Activated B cell treated with CpG ODN at 0.5 μM for 24 hours (primary cell): ENCODE data around the gene BAZ1B. TPM values are rescaled to one million over a fixed set of nuclear protein-coding genes. Genes with fewer than 3 reads are reported as not detected.

ENCODE experiments used
- ATAC-seq: fragments of 200-7000 bp; cut with Tn5 transposase; one replicate; pipeline ENCODE4 v1.10.0; 2021; ENCODE audit warnings: low read depth, mild to moderate bottlenecking, moderate library complexity
- CTCF ChIA-PET: fragments of 350-600 bp; sonication (Branson Sonifier 250); formaldehyde crosslinking; loops from one replicate; lab custom pipeline; 2021; ENCODE audit warnings: antibody characterized with exemption; lab: Charles Lee
- POLR2A ChIA-PET: fragments of 350-600 bp; sonication (Branson Sonifier 250); formaldehyde crosslinking; loops from one replicate; lab custom pipeline; 2021; ENCODE audit warnings: antibody characterized with exemption; lab: Charles Lee
- DNase-seq: peaks from one replicate; pipeline ENCODE4 v3.0.0; 2022
- H3K27ac Mint-ChIP-seq: one replicate; pipeline ENCODE4 v1.8.0; 2020; ENCODE audit warnings: mixed read lengths
- H3K27me3 Mint-ChIP-seq: one replicate; pipeline ENCODE4 v1.8.0; 2021; ENCODE audit warnings: mixed read lengths
- H3K36me3 Mint-ChIP-seq: one replicate; pipeline ENCODE4 v1.8.0; 2021; ENCODE audit warnings: low read depth, mixed read lengths
- H3K4me1 Mint-ChIP-seq: one replicate; pipeline ENCODE4 v1.8.0; 2021; ENCODE audit warnings: mixed read lengths
- H3K4me3 Mint-ChIP-seq: one replicate; pipeline ENCODE4 v1.8.0; 2020; ENCODE audit warnings: mild to moderate bottlenecking, mixed read lengths
- H3K9me3 Mint-ChIP-seq: one replicate; pipeline ENCODE4 v1.8.0; 2020; ENCODE audit warnings: mixed read lengths
- CTCF ChIP-seq: fragments of 200-600 bp; IDR thresholded peaks from one replicate; pipeline ENCODE4 v1.8.0; 2022; ENCODE audit warnings: antibody characterized with exemption, mild to moderate bottlenecking
- intact Hi-C: fragments of 100-400 bp; cut with micrococcal nuclease; formaldehyde crosslinking; loops from one replicate; pipeline ENCODE4 v1.15.1; 2024
- total RNA-seq: library from RNA; stranded (reverse); gene quantifications from 2 replicates; pipeline ENCODE4 v1.2.3, GENCODE V29; 2022

Gene BAZ1B
- total RNA-seq, 1 donor from 2014 or later = 59.1 TPM

- Mint-ChIP-seq H3K4me1 (no peaks in the 10 kb centered on the region), H3K4me3 (no peak overlapping the region), H3K9me3 (no peaks in the 10 kb centered on the region), H3K27me3 (no peaks in the 10 kb centered on the region), H3K27ac (no peak overlapping the region), H3K36me3 (peaks cover 81% of the 10 kb centered on the region)
- TF ChIP-seq CTCF = no peak
- ChIA-PET POLR2A (no interaction called here), CTCF (interaction anchor here (3.2 kb wide), 1 partner anchor 129 kb away, joined by 14 read pairs; no protein-coding TSS in a partner anchor)
- DNase-seq = no peak
- intact Hi-C loops = loop anchor here (5.0 kb wide), 2 partner anchors 526 to 626 kb away; partner anchors contain the start of genes POM121 and TYW1B
- no peak for ATAC-seq
Measured at GRCh38 chr7:73452999-73453635, 69.0 kb downstream of the BAZ1B start.

- H3K27ac Mint-ChIP-seq = no peak overlapping the region
- TF ChIP-seq CTCF = peak; percentile 96
- ChIA-PET POLR2A (no interaction called here), CTCF (interaction anchor here (0.6 to 3.2 kb wide), 9 partner anchors 11 to 625 kb away, joined by 3 to 15 read pairs (median 5); partner anchors contain the start of gene TYW1B)
- ATAC-seq (peak; percentile 93), DNase-seq (no peak)
- no peaks in the 10 kb centered on the region for H3K27me3 Mint-ChIP-seq
- H3K4me3 Mint-ChIP-seq = no peak overlapping the region
- intact Hi-C loops = loop anchor here (1.0 to 5.0 kb wide), 3 partner anchors 128 to 625 kb away; partner anchors contain the start of genes POM121 and TYW1B
- no peaks in the 10 kb centered on the region for H3K4me1 Mint-ChIP-seq
- peaks cover 81% of the 10 kb centered on the region for H3K36me3 Mint-ChIP-seq
- no peaks in the 10 kb centered on the region for H3K9me3 Mint-ChIP-seq
Measured at GRCh38 chr7:73451780-73452398, 70.2 kb downstream of the BAZ1B start.

- ATAC-seq = no peak
- H3K36me3 Mint-ChIP-seq = peaks cover 85% of the 10 kb centered on the region
- no peaks in the 10 kb centered on the region for H3K27me3 Mint-ChIP-seq
- ChIA-PET POLR2A (no interaction called here), CTCF (no interaction called here)
- no peak for DNase-seq
- H3K4me1 Mint-ChIP-seq = no peaks in the 10 kb centered on the region
- H3K4me3 Mint-ChIP-seq = no peak overlapping the region
- H3K27ac Mint-ChIP-seq = no peak overlapping the region
- TF ChIP-seq CTCF = no peak
- intact Hi-C loops = no loop called here
- no peaks in the 10 kb centered on the region for H3K9me3 Mint-ChIP-seq
Measured at GRCh38 chr7:73449422-73449821, 72.7 kb downstream of the BAZ1B start.

- no peak for DNase-seq
- Mint-ChIP-seq H3K27ac (no peak overlapping the region), H3K36me3 (peaks cover 87% of the 10 kb centered on the region)
Measured at GRCh38 chr7:73448609-73449008, 73.5 kb downstream of the BAZ1B start.

More at GRCh38 chr7:73448609-73449008, 73.5 kb downstream of the BAZ1B start:
- H3K4me1 Mint-ChIP-seq = no peaks in the 10 kb centered on the region
- ATAC-seq = no peak
- ChIA-PET POLR2A (no interaction called here), CTCF (no interaction called here)
- no peak for TF ChIP-seq CTCF
- H3K9me3 Mint-ChIP-seq = no peaks in the 10 kb centered on the region
- no peak overlapping the region for H3K4me3 Mint-ChIP-seq
- H3K27me3 Mint-ChIP-seq = no peaks in the 10 kb centered on the region
- intact Hi-C loops = no loop called here
